GM23338 (cell line): ENCODE results near the gene HDAC10.

ENCODE experiments used
- CREB1 ChIP-seq: fragments of 250-450 bp; sonication (Bioruptor Pico); IDR thresholded peaks from 2 replicates; pipeline ENCODE4 v1.5.0; 2020; ENCODE audit warnings: low read depth, mild to moderate bottlenecking, moderate library complexity
- EZH2 ChIP-seq: fragments of 200-600 bp; sonication (generic); IDR thresholded peaks from one replicate; pipeline ENCODE4 v1.8.0; 2017; ENCODE audit warnings: antibody characterized with exemption, mild to moderate bottlenecking, low read depth; ENCODE audit not compliant: unreplicated experiment
- EZH2phosphoT487 ChIP-seq: fragments of 200-600 bp; sonication (generic); IDR thresholded peaks from one replicate; pipeline ENCODE4 v1.8.1; 2018; ENCODE audit warnings: antibody characterized with exemption; ENCODE audit not compliant: unreplicated experiment
- JUNB ChIP-seq: IDR thresholded peaks from one replicate; pipeline ENCODE4 v1.6.1; 2016; ENCODE audit warnings: antibody characterized with exemption; ENCODE audit not compliant: unreplicated experiment
- POLR2AphosphoS5 ChIP-seq: IDR thresholded peaks from 2 replicates; pipeline ENCODE4 v1.6.1; 2016; ENCODE audit warnings: antibody characterized with exemption, low read depth
- ZNF114 ChIP-seq: fragments of 250-450 bp; sonication (Bioruptor Pico); IDR thresholded peaks from 2 replicates; pipeline ENCODE4 v1.5.0; 2020; ENCODE audit warnings: mild to moderate bottlenecking, moderate library complexity
- ZNF331 ChIP-seq: fragments of 250-450 bp; sonication (Bioruptor Pico); IDR thresholded peaks from 2 replicates; pipeline ENCODE4 v1.5.0; 2020; ENCODE audit warnings: low read depth, mild to moderate bottlenecking, moderate library complexity
- TF ChIP-seq, protein P1 (sequence below), 2 experiments: fragments of 200-600 bp in 1 of 2; sonication (generic) in 1 of 2; conservative IDR thresholded peaks; 2 replicates each; pipeline versions ENCODE4 v1.5.1 to v1.6.1; 2016 to 2017; ENCODE audit warnings: antibody characterized with exemption in 2 of 2, low read depth in 2 of 2, mild to moderate bottlenecking in 2 of 2, moderate library complexity in 1 of 2
- TF ChIP-seq, protein P2 (sequence below): IDR thresholded peaks from one replicate; pipeline ENCODE4 v1.6.1; 2018; ENCODE audit warnings: antibody characterized with exemption; ENCODE audit not compliant: unreplicated experiment

DNA sequence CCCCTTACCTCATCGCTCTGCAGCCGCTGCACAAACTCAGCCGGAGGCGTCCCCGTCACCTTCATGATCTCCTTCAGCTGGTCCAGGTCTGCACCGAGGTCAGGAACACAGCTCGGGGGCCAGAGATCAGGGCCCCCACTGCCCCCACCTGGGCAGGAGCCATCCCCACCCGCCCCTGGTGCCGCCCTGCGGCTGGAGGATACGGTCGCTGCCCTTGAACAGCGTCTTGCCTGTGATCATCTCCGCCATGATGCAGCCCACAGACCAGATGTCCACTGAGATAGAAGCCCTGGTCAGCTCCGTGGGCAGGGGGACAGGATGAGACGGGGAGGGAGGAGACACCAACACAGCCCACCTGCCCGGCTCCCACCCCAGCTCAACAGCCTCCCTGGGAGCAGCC, 4.5 kb upstream of the HDAC10 start:
- TF ChIP-seq POLR2AphosphoS5 (no peak), EZH2 (no peak), EZH2phosphoT487 (no peak), CREB1 (CRISPR knock-in tag) (no peak), JUNB (no peak), ZNF114 (no peak), ZNF331 (no peak)
- TF ChIP-seq, protein P1, sequence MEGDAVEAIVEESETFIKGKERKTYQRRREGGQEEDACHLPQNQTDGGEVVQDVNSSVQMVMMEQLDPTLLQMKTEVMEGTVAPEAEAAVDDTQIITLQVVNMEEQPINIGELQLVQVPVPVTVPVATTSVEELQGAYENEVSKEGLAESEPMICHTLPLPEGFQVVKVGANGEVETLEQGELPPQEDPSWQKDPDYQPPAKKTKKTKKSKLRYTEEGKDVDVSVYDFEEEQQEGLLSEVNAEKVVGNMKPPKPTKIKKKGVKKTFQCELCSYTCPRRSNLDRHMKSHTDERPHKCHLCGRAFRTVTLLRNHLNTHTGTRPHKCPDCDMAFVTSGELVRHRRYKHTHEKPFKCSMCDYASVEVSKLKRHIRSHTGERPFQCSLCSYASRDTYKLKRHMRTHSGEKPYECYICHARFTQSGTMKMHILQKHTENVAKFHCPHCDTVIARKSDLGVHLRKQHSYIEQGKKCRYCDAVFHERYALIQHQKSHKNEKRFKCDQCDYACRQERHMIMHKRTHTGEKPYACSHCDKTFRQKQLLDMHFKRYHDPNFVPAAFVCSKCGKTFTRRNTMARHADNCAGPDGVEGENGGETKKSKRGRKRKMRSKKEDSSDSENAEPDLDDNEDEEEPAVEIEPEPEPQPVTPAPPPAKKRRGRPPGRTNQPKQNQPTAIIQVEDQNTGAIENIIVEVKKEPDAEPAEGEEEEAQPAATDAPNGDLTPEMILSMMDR (conservative IDR thresholded peaks at IDR 0.05; ENCODE audit: low read depth in 2 of 2): no peak
- TF ChIP-seq, protein P2, sequence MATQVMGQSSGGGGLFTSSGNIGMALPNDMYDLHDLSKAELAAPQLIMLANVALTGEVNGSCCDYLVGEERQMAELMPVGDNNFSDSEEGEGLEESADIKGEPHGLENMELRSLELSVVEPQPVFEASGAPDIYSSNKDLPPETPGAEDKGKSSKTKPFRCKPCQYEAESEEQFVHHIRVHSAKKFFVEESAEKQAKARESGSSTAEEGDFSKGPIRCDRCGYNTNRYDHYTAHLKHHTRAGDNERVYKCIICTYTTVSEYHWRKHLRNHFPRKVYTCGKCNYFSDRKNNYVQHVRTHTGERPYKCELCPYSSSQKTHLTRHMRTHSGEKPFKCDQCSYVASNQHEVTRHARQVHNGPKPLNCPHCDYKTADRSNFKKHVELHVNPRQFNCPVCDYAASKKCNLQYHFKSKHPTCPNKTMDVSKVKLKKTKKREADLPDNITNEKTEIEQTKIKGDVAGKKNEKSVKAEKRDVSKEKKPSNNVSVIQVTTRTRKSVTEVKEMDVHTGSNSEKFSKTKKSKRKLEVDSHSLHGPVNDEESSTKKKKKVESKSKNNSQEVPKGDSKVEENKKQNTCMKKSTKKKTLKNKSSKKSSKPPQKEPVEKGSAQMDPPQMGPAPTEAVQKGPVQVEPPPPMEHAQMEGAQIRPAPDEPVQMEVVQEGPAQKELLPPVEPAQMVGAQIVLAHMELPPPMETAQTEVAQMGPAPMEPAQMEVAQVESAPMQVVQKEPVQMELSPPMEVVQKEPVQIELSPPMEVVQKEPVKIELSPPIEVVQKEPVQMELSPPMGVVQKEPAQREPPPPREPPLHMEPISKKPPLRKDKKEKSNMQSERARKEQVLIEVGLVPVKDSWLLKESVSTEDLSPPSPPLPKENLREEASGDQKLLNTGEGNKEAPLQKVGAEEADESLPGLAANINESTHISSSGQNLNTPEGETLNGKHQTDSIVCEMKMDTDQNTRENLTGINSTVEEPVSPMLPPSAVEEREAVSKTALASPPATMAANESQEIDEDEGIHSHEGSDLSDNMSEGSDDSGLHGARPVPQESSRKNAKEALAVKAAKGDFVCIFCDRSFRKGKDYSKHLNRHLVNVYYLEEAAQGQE: no peak
